Measurements from ENCODE around the gene MVK. TPM values are rescaled to one million over a fixed set of nuclear protein-coding genes. Genes with fewer than 3 reads are reported as not detected.

The MVK gene
- total RNA-seq, 1 experiment from 2014 or later, result 28.9 TPM

GRCh38 chr12:109577311-109577710 lies 3.7 kb downstream of the MVK start:
- Histone ChIP-seq H3K4me3 (ENCODE audit: low read depth, low read length) (no peak overlapping the region), H3K27me3 (replicated peaks; ENCODE audit: control insufficient read depth, insufficient read depth, low read length) (no peaks in the 10 kb centered on the region), H3K9me3 (no peaks in the 10 kb centered on the region), H3K4me1 (no peaks in the 10 kb centered on the region; the same call in 1 of the 2 replicates), H3K36me3 (ENCODE audit: control insufficient read depth, insufficient read depth, low read length) (no peaks in the 10 kb centered on the region; the same call in 1 of the 2 replicates)
- TF ChIP-seq CTCF (IDR thresholded peaks at IDR 0.05; ENCODE audit: insufficient read depth in 1 of 2, low read depth in 1 of 2, low read length in 1 of 2, severe bottlenecking in 1 of 2, unreplicated experiment in 1 of 2), result no peak
- intact Hi-C loops (cut with micrococcal nuclease; ENCODE audit: unreplicated experiment), result no loop called here
- CTCF ChIA-PET, result no interaction called here
- Mint-ChIP-seq H3K4me1 (ENCODE audit: low read depth, unreplicated experiment) (no peaks in the 10 kb centered on the region), H3K36me3 (ENCODE audit: insufficient read depth, unreplicated experiment) (peaks cover 26% of the 10 kb centered on the region), H3K9me3 (ENCODE audit: unreplicated experiment) (no peaks in the 10 kb centered on the region), H3K27me3 (ENCODE audit: insufficient read depth, unreplicated experiment) (no peaks in the 10 kb centered on the region), H3K27ac (ENCODE audit: unreplicated experiment) (no peak overlapping the region), H3K4me3 (ENCODE audit: unreplicated experiment) (no peak overlapping the region)
- DNase-seq, result no peak
- POLR2A ChIA-PET, result no interaction called here
- no TSS peak for BruUV-seq (replicated peaks)

GRCh38 chr12:109578330-109578927 lies 4.8 kb downstream of the MVK start:
- no peaks in the 10 kb centered on the region for H3K27me3 ChIP-seq (replicated peaks; ENCODE audit: control insufficient read depth, insufficient read depth, low read length)
- intact Hi-C loops (cut with micrococcal nuclease; ENCODE audit: unreplicated experiment), result no loop called here
- no peak for DNase-seq
- no peak overlapping the region for H3K4me3 Mint-ChIP-seq (ENCODE audit: unreplicated experiment)
- no peak for TF ChIP-seq CTCF (IDR thresholded peaks at IDR 0.05; ENCODE audit: insufficient read depth in 1 of 2, low read depth in 1 of 2, low read length in 1 of 2, severe bottlenecking in 1 of 2, unreplicated experiment in 1 of 2)
- H3K36me3 Mint-ChIP-seq (ENCODE audit: insufficient read depth, unreplicated experiment), result peaks cover 15% of the 10 kb centered on the region
- POLR2A ChIA-PET, result no interaction called here
- H3K27me3 Mint-ChIP-seq (ENCODE audit: insufficient read depth, unreplicated experiment), result no peaks in the 10 kb centered on the region
- no peaks in the 10 kb centered on the region for H3K4me1 Mint-ChIP-seq (ENCODE audit: low read depth, unreplicated experiment)
- H3K9me3 ChIP-seq, result no peaks in the 10 kb centered on the region
- H3K9me3 Mint-ChIP-seq (ENCODE audit: unreplicated experiment), result no peaks in the 10 kb centered on the region
- H3K36me3 ChIP-seq (ENCODE audit: control insufficient read depth, insufficient read depth, low read length), result no peaks in the 10 kb centered on the region; the same call in 1 of the 2 replicates
- CTCF ChIA-PET, result interaction anchor here (1.0 kb wide), 1 partner anchor 165 kb away, joined by 3 read pairs; no protein-coding TSS in a partner anchor
- no peak overlapping the region for H3K27ac Mint-ChIP-seq (ENCODE audit: unreplicated experiment)
- H3K4me1 ChIP-seq, result no peaks in the 10 kb centered on the region; the same call in 1 of the 2 replicates
- BruUV-seq (replicated peaks), result no TSS peak
- no peak overlapping the region for H3K4me3 ChIP-seq (ENCODE audit: low read depth, low read length)

- Mint-ChIP-seq H3K4me3 (ENCODE audit: unreplicated experiment) (no peak overlapping the region), H3K27ac (ENCODE audit: unreplicated experiment) (no peak overlapping the region), H3K36me3 (ENCODE audit: insufficient read depth, unreplicated experiment) (peaks cover 12% of the 10 kb centered on the region), H3K9me3 (ENCODE audit: unreplicated experiment) (no peaks in the 10 kb centered on the region), H3K27me3 (ENCODE audit: insufficient read depth, unreplicated experiment) (no peaks in the 10 kb centered on the region), H3K4me1 (ENCODE audit: low read depth, unreplicated experiment) (no peaks in the 10 kb centered on the region)
- Histone ChIP-seq H3K4me1 (no peaks in the 10 kb centered on the region; the same call in 1 of the 2 replicates), H3K36me3 (ENCODE audit: control insufficient read depth, insufficient read depth, low read length) (no peaks in the 10 kb centered on the region; the same call in 1 of the 2 replicates), H3K9me3 (no peaks in the 10 kb centered on the region), H3K4me3 (ENCODE audit: low read depth, low read length) (no peak overlapping the region), H3K27me3 (replicated peaks; ENCODE audit: control insufficient read depth, insufficient read depth, low read length) (no peaks in the 10 kb centered on the region)
- no peak for DNase-seq
- no TSS peak for BruUV-seq (replicated peaks)
- CTCF ChIA-PET, result no interaction called here
- intact Hi-C loops (cut with micrococcal nuclease; ENCODE audit: unreplicated experiment), result no loop called here
- TF ChIP-seq CTCF (IDR thresholded peaks at IDR 0.05; ENCODE audit: insufficient read depth in 1 of 2, low read depth in 1 of 2, low read length in 1 of 2, severe bottlenecking in 1 of 2, unreplicated experiment in 1 of 2), result no peak
- POLR2A ChIA-PET, result no interaction called here
Measured at GRCh38 chr12:109579639-109580038, 6.0 kb downstream of the MVK start.

Measured in Caco-2 (cell line).